Thymus (tissue), 11 donors: ENCODE results near the gene TMEM229B. TPM values are rescaled to one million over a fixed set of nuclear protein-coding genes. Genes with fewer than 3 reads are reported as not detected.

Source experiments
- DNase-seq, 9 donors: peaks; one replicate each; pipeline ENCODE4 v3.0.0-alpha.2; 2013; ENCODE audit warnings: low spot score in 9 of 9, low read depth in 6 of 9, missing footprints in 1 of 9
- H3K27ac ChIP-seq, 2 donors: one replicate each; pipeline ENCODE4 v1.5.1; 2013; ENCODE audit warnings: control low read depth in 1 of 2, low read depth in 1 of 2, low read length in 1 of 2, mild to moderate bottlenecking in 1 of 2, moderate library complexity in 1 of 2
- H3K27me3 ChIP-seq, 2 donors: one replicate each; pipeline ENCODE4 v1.5.1; 2013; ENCODE audit warnings: low read length in 1 of 2; ENCODE audit not compliant: control insufficient read depth in 2 of 2, insufficient read depth in 1 of 2
- H3K36me3 ChIP-seq, 2 donors: one replicate each; pipeline ENCODE4 v1.5.1; 2013; ENCODE audit warnings: low read length in 1 of 2, mild to moderate bottlenecking in 1 of 2, moderate library complexity in 1 of 2; ENCODE audit not compliant: control insufficient read depth in 2 of 2, insufficient read depth in 2 of 2
- H3K4me1 ChIP-seq, 2 donors: one replicate each; pipeline ENCODE4 v1.5.1; 2013; ENCODE audit warnings: low read length in 2 of 2; ENCODE audit not compliant: control insufficient read depth in 2 of 2, insufficient read depth in 2 of 2
- H3K4me3 ChIP-seq, 2 donors: one replicate each; pipeline ENCODE4 v1.5.1; 2013; ENCODE audit warnings: low read length in 2 of 2, control low read depth in 1 of 2, mild to moderate bottlenecking in 1 of 2
- H3K9me3 ChIP-seq, 2 donors: one replicate each; pipeline ENCODE4 v1.5.1; 2013; ENCODE audit warnings: low read length in 1 of 2, mild to moderate bottlenecking in 1 of 2; ENCODE audit not compliant: control insufficient read depth in 2 of 2, insufficient read depth in 1 of 2
- WGBS: extraction: QIAGEN DNeasy Blood & Tissue Kit; methylation state at CpG from one replicate; pipeline ENCODE4 v1.1.7; 2013; 5-methylcytosine and 5-hydroxymethylcytosine counted together
- polyA plus RNA-seq: library from polyadenylated mRNA; stranded (reverse); fragments of 200-250 nt; gene quantifications from one replicate; pipeline ENCODE4 v1.2.3, GENCODE V29; 2013
- total RNA-seq: library from RNA; stranded (reverse); fragments of 120-200 nt; gene quantifications from one replicate; pipeline ENCODE4 v1.2.4, GENCODE V29; 2013
- donor health status: healthy.

The TMEM229B gene
- total and polyA plus RNA-seq, 2 donors: 6.6 to 13.7 TPM

GRCh38 chr14:67510836-67511235, 22.3 kb upstream of the TMEM229B start:
- H3K4me1 ChIP-seq: peaks cover 6 to 14% of the 10 kb centered on the region in 2 donors
- H3K4me3 ChIP-seq: no peak overlapping the region
- no peaks in the 10 kb centered on the region for H3K36me3 ChIP-seq
- no peaks in the 10 kb centered on the region for H3K9me3 ChIP-seq
- peaks cover 0 to 13% of the 10 kb centered on the region in 2 donors for H3K27me3 ChIP-seq
- WGBS: 95% methylated on average over 3 of the region's 3 CpGs
- H3K27ac ChIP-seq: no peak overlapping the region
- DNase-seq: no peak

- 92% methylated on average over 2 of the region's 2 CpGs for WGBS
Measured at GRCh38 chr14:67510121-67510520, 21.6 kb upstream of the TMEM229B start.

GRCh38 chr14:67508956-67509355, 20.4 kb upstream of the TMEM229B start:
- Histone ChIP-seq H3K27ac (no peak overlapping the region), H3K4me1 (peaks cover under 1 to 1% of the 10 kb centered on the region in 2 donors), H3K36me3 (no peaks in the 10 kb centered on the region), H3K4me3 (no peak overlapping the region), H3K27me3 (peaks cover 0 to under 1% of the 10 kb centered on the region in 2 donors), H3K9me3 (no peaks in the 10 kb centered on the region)
- no peak for DNase-seq
- WGBS: 64% methylated on average over 3 of the region's 3 CpGs

More at GRCh38 chr14:67510121-67510520, 21.6 kb upstream of the TMEM229B start:
- H3K27me3 ChIP-seq: peaks cover 0 to 10% of the 10 kb centered on the region in 2 donors
- no peak overlapping the region for H3K4me3 ChIP-seq
- DNase-seq: no peak
- peaks cover 2 to 10% of the 10 kb centered on the region in 2 donors for H3K4me1 ChIP-seq
- H3K36me3 ChIP-seq: no peaks in the 10 kb centered on the region
- no peak overlapping the region for H3K27ac ChIP-seq
- H3K9me3 ChIP-seq: no peaks in the 10 kb centered on the region

GRCh38 chr14:67505254-67505653, 16.7 kb upstream of the TMEM229B start:
- Histone ChIP-seq H3K4me3 (no peak overlapping the region), H3K36me3 (no peaks in the 10 kb centered on the region), H3K4me1 (no peaks in the 10 kb centered on the region), H3K9me3 (no peaks in the 10 kb centered on the region), H3K27me3 (no peaks in the 10 kb centered on the region), H3K27ac (no peak overlapping the region)
- no peak for DNase-seq
- WGBS: 93% methylated on average over 1 of the region's 1 CpG

- Histone ChIP-seq H3K36me3 (no peaks in the 10 kb centered on the region), H3K4me3 (no peak overlapping the region), H3K9me3 (no peaks in the 10 kb centered on the region), H3K4me1 (no peaks in the 10 kb centered on the region), H3K27me3 (no peaks in the 10 kb centered on the region), H3K27ac (no peak overlapping the region)
- 97% methylated on average over 7 of the region's 7 CpGs for WGBS
- DNase-seq: no peak
Measured at GRCh38 chr14:67503331-67503730, 14.8 kb upstream of the TMEM229B start.

GRCh38 chr14:67502867-67503266, 14.3 kb upstream of the TMEM229B start:
- H3K4me1 ChIP-seq: peaks cover 0 to 1% of the 10 kb centered on the region in 2 donors
- H3K9me3 ChIP-seq: no peaks in the 10 kb centered on the region
- WGBS: 88% methylated on average over 6 of the region's 6 CpGs
- no peak for DNase-seq
- no peak overlapping the region for H3K4me3 ChIP-seq
- no peak overlapping the region for H3K27ac ChIP-seq
- H3K27me3 ChIP-seq: no peaks in the 10 kb centered on the region
- H3K36me3 ChIP-seq: no peaks in the 10 kb centered on the region

GRCh38 chr14:67501670-67502069, 13.1 kb upstream of the TMEM229B start:
- no peaks in the 10 kb centered on the region for H3K36me3 ChIP-seq
- H3K4me3 ChIP-seq: no peak overlapping the region
- 95% methylated on average over 4 of the region's 4 CpGs for WGBS
- H3K9me3 ChIP-seq: no peaks in the 10 kb centered on the region
- H3K27me3 ChIP-seq: no peaks in the 10 kb centered on the region
- H3K27ac ChIP-seq: no peak overlapping the region
- no peak for DNase-seq
- peaks cover 0 to 4% of the 10 kb centered on the region in 2 donors for H3K4me1 ChIP-seq

- H3K9me3 ChIP-seq: no peaks in the 10 kb centered on the region
- no peaks in the 10 kb centered on the region for H3K27me3 ChIP-seq
- H3K27ac ChIP-seq: no peak overlapping the region
- no peak overlapping the region for H3K4me3 ChIP-seq
- no peaks in the 10 kb centered on the region for H3K36me3 ChIP-seq
- DNase-seq: no peak
- 98% methylated on average over 3 of the region's 3 CpGs for WGBS
- H3K4me1 ChIP-seq: peaks cover 0 to 4% of the 10 kb centered on the region in 2 donors
Measured at GRCh38 chr14:67500981-67501380, 12.5 kb upstream of the TMEM229B start.

- Histone ChIP-seq H3K27ac (no peak overlapping the region), H3K4me1 (peaks cover 0 to 4% of the 10 kb centered on the region in 2 donors), H3K27me3 (no peaks in the 10 kb centered on the region), H3K4me3 (no peak overlapping the region), H3K9me3 (peaks cover 6 to 18% of the 10 kb centered on the region in 2 donors), H3K36me3 (no peaks in the 10 kb centered on the region)
- DNase-seq: no peak
- 57% methylated on average over 4 of the region's 4 CpGs for WGBS
Measured at GRCh38 chr14:67497716-67498115, 9.2 kb upstream of the TMEM229B start.

GRCh38 chr14:67497216-67497615, 8.7 kb upstream of the TMEM229B start:
- Histone ChIP-seq H3K4me3 (no peak overlapping the region), H3K9me3 (peaks cover 6 to 23% of the 10 kb centered on the region in 2 donors), H3K27ac (no peak overlapping the region), H3K4me1 (peaks cover 3 to 4% of the 10 kb centered on the region in 2 donors), H3K27me3 (no peaks in the 10 kb centered on the region), H3K36me3 (no peaks in the 10 kb centered on the region)
- no peak for DNase-seq
- 94% methylated on average over 13 of the region's 13 CpGs for whole genome bisulfite sequencing
